Measurements from ENCODE around the gene THNSL1. TPM values are rescaled to one million over a fixed set of nuclear protein-coding genes. Genes with fewer than 3 reads are reported as not detected.

The THNSL1 gene
- total and polyA plus RNA-seq, 2 of the 13 experiments (the other 11 are each of a cell fraction or from before 2014, with no cell fraction given) = 1.3 to 3.8 TPM

- DNase-seq (ENCODE audit: low spot score) = peak; percentile 66
Measured at GRCh38 chr10:25068152-25069058, 52.0 kb downstream of the THNSL1 start.

More at GRCh38 chr10:25068152-25069058, 52.0 kb downstream of the THNSL1 start:
- no peaks in the 10 kb centered on the region for H3K27me3 ChIP-seq (ENCODE audit: control insufficient read depth in 1 of 2, insufficient read depth in 2 of 2, low read length in 2 of 2)
- H3K9ac ChIP-seq (ENCODE audit: insufficient read depth, low read depth, low read length) = no peak overlapping the region
- H3K36me3 ChIP-seq (replicated peaks in 1 of 2; ENCODE audit: control insufficient read depth in 1 of 2, insufficient read depth in 2 of 2, low read length in 2 of 2) = no peaks in the 10 kb centered on the region
- peak; percentile 14; the same call in 1 of the 2 replicates for TF ChIP-seq FOSL2 (CRISPR knock-in tag; IDR thresholded peaks at IDR 0.05)
- TF ChIP-seq, protein P1, sequence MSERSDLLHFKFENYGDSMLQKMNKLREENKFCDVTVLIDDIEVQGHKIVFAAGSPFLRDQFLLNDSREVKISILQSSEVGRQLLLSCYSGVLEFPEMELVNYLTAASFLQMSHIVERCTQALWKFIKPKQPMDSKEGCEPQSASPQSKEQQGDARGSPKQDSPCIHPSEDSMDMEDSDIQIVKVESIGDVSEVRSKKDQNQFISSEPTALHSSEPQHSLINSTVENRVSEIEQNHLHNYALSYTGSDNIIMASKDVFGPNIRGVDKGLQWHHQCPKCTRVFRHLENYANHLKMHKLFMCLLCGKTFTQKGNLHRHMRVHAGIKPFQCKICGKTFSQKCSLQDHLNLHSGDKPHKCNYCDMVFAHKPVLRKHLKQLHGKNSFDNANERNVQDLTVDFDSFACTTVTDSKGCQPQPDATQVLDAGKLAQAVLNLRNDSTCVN (CRISPR knock-in tag; IDR thresholded peaks at IDR 0.05; ENCODE audit: borderline replicate concordance) = no peak
- TF ChIP-seq HOXA9 (CRISPR knock-in tag; IDR thresholded peaks at IDR 0.05; ENCODE audit: borderline replicate concordance) = no peak
- TF ChIP-seq PCBP2 (optimal IDR thresholded peaks at IDR 0.05; ENCODE audit: low read depth, low read length, poor library complexity, severe bottlenecking) = no peak
- TF ChIP-seq DR1 (CRISPR knock-in tag; IDR thresholded peaks at IDR 0.05) = no peak
- peak; percentile 83 for TF ChIP-seq ATF7 (IDR thresholded peaks at IDR 0.05)
- TF ChIP-seq ATF7 (CRISPR knock-in tag; IDR thresholded peaks at IDR 0.05) = no peak
- TF ChIP-seq UBTF (CRISPR knock-in tag; IDR thresholded peaks at IDR 0.05) = no peak
- no peak for TF ChIP-seq ZNF616 (CRISPR knock-in tag; IDR thresholded peaks at IDR 0.05; ENCODE audit: low read depth)
- peak overlapping the region; percentile 32 for H2AFZ ChIP-seq (ENCODE audit: low read length)
- intact Hi-C loops (cut with micrococcal nuclease; ENCODE audit: unreplicated experiment) (no loop called here), in situ Hi-C loops (cut with HindIII; ENCODE audit: extremely low pct_ligation_motif_present, low pct_unique_long_range_greater_than_20kb) (no loop called here)
- ATAC-seq = no peak
- no peaks in the 10 kb centered on the region for H3K79me2 ChIP-seq (ENCODE audit: insufficient read depth, low read length)
- H3K9me3 ChIP-seq (ENCODE audit: low read length) = no peaks in the 10 kb centered on the region
- H3K4me1 ChIP-seq (ENCODE audit: insufficient read depth, low read length) = peaks cover 26% of the 10 kb centered on the region
- H4K20me1 ChIP-seq (ENCODE audit: insufficient read depth, low read length) = no peaks in the 10 kb centered on the region
- no peak overlapping the region for H3K4me3 ChIP-seq (replicated peaks in 1 of 3; ENCODE audit: insufficient read depth in 1 of 3, low read depth in 2 of 3, low read length in 3 of 3)
- no peak for FAIRE-seq
- POLR2A ChIA-PET = no interaction called here
- BruUV-seq (replicated peaks) = no TSS peak
- CTCF ChIA-PET (ENCODE audit: low intra/inter-chr PET ratio, low total read pairs) = no interaction called here
- H3K4me2 ChIP-seq (ENCODE audit: low read depth, low read length) = no peak overlapping the region
- H3K27ac ChIP-seq (ENCODE audit: extremely low read length, insufficient read depth, low read length) = no peak overlapping the region
- WGBS (ENCODE audit: low lambda C conversion rate) = 73% methylated on average over 10 of the region's 11 CpGs
